Smooth muscle cell (in vitro differentiated cells): ENCODE data around the gene CLIC2. TPM values are rescaled to one million over a fixed set of nuclear protein-coding genes. Genes with fewer than 3 reads are reported as not detected.
"Not testable (repeated sequence)": the region's sequence is repeated elsewhere in the genome, so short reads cannot be mapped to it uniquely, and the experiment has no call there.

Source experiments
- DNase-seq: peaks from one replicate; lab custom pipeline; 2025; ENCODE audit not compliant: unreplicated experiment; lab: John Stamatoyannopoulos, UW
- H2AFZ ChIP-seq: fragments of 200-600 bp; sonication (generic); 2 replicates; pipeline ENCODE4 v1.6.0; 2016; ENCODE audit warnings: antibody characterized with exemption, low read depth, mild to moderate bottlenecking
- H3F3A ChIP-seq: fragments of 200-600 bp; sonication (generic); 2 replicates; pipeline ENCODE4 v1.6.0; 2017; ENCODE audit warnings: antibody characterized with exemption, low read depth
- H3K27ac ChIP-seq: fragments of 200-600 bp; sonication (generic); 2 replicates; pipeline ENCODE4 v1.5.1; 2016; ENCODE audit warnings: low read depth, mild to moderate bottlenecking
- H3K27me3 ChIP-seq: fragments of 200-600 bp; sonication (generic); 2 replicates; pipeline ENCODE4 v1.6.1; 2016; ENCODE audit warnings: low read depth, mild to moderate bottlenecking
- H3K36me3 ChIP-seq: fragments of 200-600 bp; sonication (generic); 2 replicates; pipeline ENCODE4 v1.5.1; 2016; ENCODE audit warnings: low read depth
- H3K4me1 ChIP-seq: fragments of 200-600 bp; sonication (generic); 2 replicates; pipeline ENCODE4 v1.5.1; 2016; ENCODE audit warnings: low read depth
- H3K4me2 ChIP-seq: fragments of 200-600 bp; sonication (generic); 2 replicates; pipeline ENCODE4 v1.6.0; 2016; ENCODE audit warnings: mild to moderate bottlenecking
- H3K4me3 ChIP-seq: fragments of 200-600 bp; sonication (generic); 2 replicates; pipeline ENCODE4 v1.5.1; 2016; ENCODE audit warnings: mild to moderate bottlenecking
- H3K79me2 ChIP-seq: fragments of 200-600 bp; sonication (generic); 2 replicates; pipeline ENCODE4 v1.6.0; 2016; ENCODE audit warnings: low read depth, mild to moderate bottlenecking
- H3K9ac ChIP-seq: fragments of 200-600 bp; sonication (generic); 2 replicates; pipeline ENCODE4 v1.6.0; 2016; ENCODE audit warnings: low read depth
- H3K9me3 ChIP-seq: fragments of 200-600 bp; sonication (generic); replicated peaks from 2 replicates; pipeline ENCODE4 v1.5.1; 2016; ENCODE audit warnings: low read depth
- H4K20me1 ChIP-seq: fragments of 200-600 bp; sonication (generic); 2 replicates; pipeline ENCODE4 v1.6.0; 2016; ENCODE audit warnings: low read depth
- WGBS: methylation state at CpG from one replicate; pipeline ENCODE4 v1.1.7; 2016; ENCODE audit warnings: low lambda C conversion rate; 5-methylcytosine and 5-hydroxymethylcytosine counted together
- polyA plus RNA-seq: library from polyadenylated mRNA; unstranded; fragments of >200 nt; fragmentation: Nextera tagmentation; extraction: Ambion mirVana; gene quantifications from 2 replicates; pipeline ENCODE4 v1.2.1, GENCODE V29; 2016
- total RNA-seq: library from RNA; depleted of rRNA; stranded (reverse); fragments of >200 nt; gene quantifications from 2 replicates; pipeline ENCODE4 v1.2.3, GENCODE V29; 2014
- TF ChIP-seq, protein P1 (sequence below): fragments of 200-600 bp; sonication (generic); IDR thresholded peaks from 2 replicates; pipeline ENCODE4 v1.5.1; 2017; ENCODE audit warnings: borderline replicate concordance, mild to moderate bottlenecking, antibody characterized with exemption; ENCODE audit not compliant: insufficient read depth, poor library complexity, severe bottlenecking

The CLIC2 gene
- total and polyA plus RNA-seq, 2 experiments from 2014 or later = 0.22 to 0.33 TPM

GRCh38 chrX:155345689-155346088 is 11.3 kb upstream of the CLIC2 start:
- not testable (repeated sequence) for H3K4me3 ChIP-seq, H3K79me2 ChIP-seq, H3K9me3 ChIP-seq, H2AFZ ChIP-seq, H3F3A ChIP-seq, H3K27ac ChIP-seq, H3K4me2 ChIP-seq, H3K27me3 ChIP-seq, H3K4me1 ChIP-seq, H4K20me1 ChIP-seq, H3K9ac ChIP-seq, DNase-seq, H3K36me3 ChIP-seq
- no CpG with 5 or more reads among the region's 1 CpG for WGBS

DNA sequence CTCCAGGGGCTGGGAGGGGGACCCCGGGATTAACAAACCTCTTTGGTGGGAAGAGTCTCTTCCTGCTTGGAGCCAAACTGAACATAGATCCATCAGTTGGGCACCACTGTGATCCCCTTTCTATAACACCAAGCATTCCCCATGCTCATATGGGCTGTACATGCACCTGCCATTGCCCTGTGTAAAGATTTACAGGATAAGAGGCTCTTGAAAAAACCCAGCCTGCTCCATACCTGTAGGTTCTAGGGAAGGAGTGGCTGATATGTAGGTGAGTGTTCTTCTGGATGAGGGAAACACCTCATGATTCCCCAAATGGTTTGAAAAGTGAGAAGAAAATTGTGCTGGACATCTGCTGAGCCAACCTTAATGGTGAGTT is 911 bp upstream of the CLIC2 start:
- H3K27me3 ChIP-seq, H3K4me1 ChIP-seq, H2AFZ ChIP-seq, H3K9me3 ChIP-seq, H3K4me2 ChIP-seq, DNase-seq, H3K36me3 ChIP-seq, H3K79me2 ChIP-seq, H4K20me1 ChIP-seq, H3K9ac ChIP-seq, H3F3A ChIP-seq, H3K27ac ChIP-seq, H3K4me3 ChIP-seq: not testable (repeated sequence)
- WGBS = 62% methylated on average over 1 of the region's 1 CpG

GRCh38 chrX:155333544-155334100 is 792 bp downstream of the CLIC2 start:
- Histone ChIP-seq H4K20me1 (no peaks in the 10 kb centered on the region), H3K4me3 (no peak overlapping the region), H3K27me3 (no peaks in the 10 kb centered on the region), H3K36me3 (no peaks in the 10 kb centered on the region), H3K4me1 (no peaks in the 10 kb centered on the region), H3F3A (no peaks in the 10 kb centered on the region), H3K27ac (no peak overlapping the region), H2AFZ (no peak overlapping the region), H3K4me2 (no peak overlapping the region), H3K9me3 (no peaks in the 10 kb centered on the region), H3K9ac (no peak overlapping the region), H3K79me2 (no peaks in the 10 kb centered on the region)
- WGBS = 79% methylated on average over 2 of the region's 2 CpGs
- TF ChIP-seq, protein P1, sequence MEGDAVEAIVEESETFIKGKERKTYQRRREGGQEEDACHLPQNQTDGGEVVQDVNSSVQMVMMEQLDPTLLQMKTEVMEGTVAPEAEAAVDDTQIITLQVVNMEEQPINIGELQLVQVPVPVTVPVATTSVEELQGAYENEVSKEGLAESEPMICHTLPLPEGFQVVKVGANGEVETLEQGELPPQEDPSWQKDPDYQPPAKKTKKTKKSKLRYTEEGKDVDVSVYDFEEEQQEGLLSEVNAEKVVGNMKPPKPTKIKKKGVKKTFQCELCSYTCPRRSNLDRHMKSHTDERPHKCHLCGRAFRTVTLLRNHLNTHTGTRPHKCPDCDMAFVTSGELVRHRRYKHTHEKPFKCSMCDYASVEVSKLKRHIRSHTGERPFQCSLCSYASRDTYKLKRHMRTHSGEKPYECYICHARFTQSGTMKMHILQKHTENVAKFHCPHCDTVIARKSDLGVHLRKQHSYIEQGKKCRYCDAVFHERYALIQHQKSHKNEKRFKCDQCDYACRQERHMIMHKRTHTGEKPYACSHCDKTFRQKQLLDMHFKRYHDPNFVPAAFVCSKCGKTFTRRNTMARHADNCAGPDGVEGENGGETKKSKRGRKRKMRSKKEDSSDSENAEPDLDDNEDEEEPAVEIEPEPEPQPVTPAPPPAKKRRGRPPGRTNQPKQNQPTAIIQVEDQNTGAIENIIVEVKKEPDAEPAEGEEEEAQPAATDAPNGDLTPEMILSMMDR = no peak
- no peak for DNase-seq

- H3K4me2 ChIP-seq = no peak overlapping the region
- no peak overlapping the region for H3K4me3 ChIP-seq
- H3K9ac ChIP-seq = no peak overlapping the region
- H3K36me3 ChIP-seq = no peaks in the 10 kb centered on the region
- H3K27me3 ChIP-seq = no peaks in the 10 kb centered on the region
- H3K4me1 ChIP-seq = no peaks in the 10 kb centered on the region
- no peak for DNase-seq
- no peak overlapping the region for H3K27ac ChIP-seq
- 51% methylated on average over 2 of the region's 2 CpGs for WGBS
- no peaks in the 10 kb centered on the region for H3K9me3 ChIP-seq
- TF ChIP-seq, protein P1 = no peak
- no peaks in the 10 kb centered on the region for H4K20me1 ChIP-seq
- no peaks in the 10 kb centered on the region for H3F3A ChIP-seq
- H2AFZ ChIP-seq = no peak overlapping the region
- no peaks in the 10 kb centered on the region for H3K79me2 ChIP-seq
These were observed 3.4 kb downstream of the CLIC2 start for GRCh38 chrX:155330992-155331391.

DNA sequence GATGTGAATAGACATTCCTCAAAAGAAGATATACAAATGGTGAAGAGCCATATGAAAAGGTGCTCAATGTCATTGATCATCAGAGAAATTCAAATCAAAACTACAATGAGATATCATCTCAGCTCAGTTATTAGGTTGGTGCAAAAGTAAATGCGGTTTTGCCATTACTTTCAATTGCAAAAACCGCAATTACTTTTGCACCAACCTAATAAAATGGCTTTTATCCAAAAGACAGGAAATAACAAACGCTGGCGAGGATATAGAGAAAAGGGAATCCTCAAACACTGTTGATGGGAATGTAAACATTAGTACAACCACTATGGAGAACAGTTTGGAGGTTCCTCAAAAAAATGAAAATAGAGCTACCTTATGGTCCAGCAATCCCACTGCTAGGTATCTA is 5.1 kb downstream of the CLIC2 start:
- H3K4me1 ChIP-seq = no peaks in the 10 kb centered on the region
- H3K9ac ChIP-seq = no peak overlapping the region
- WGBS = 71% methylated on average over 4 of the region's 4 CpGs
- no peaks in the 10 kb centered on the region for H4K20me1 ChIP-seq
- H3K4me2 ChIP-seq = no peak overlapping the region
- H3K27me3 ChIP-seq = no peaks in the 10 kb centered on the region
- no peaks in the 10 kb centered on the region for H3K79me2 ChIP-seq
- H3K36me3 ChIP-seq = no peaks in the 10 kb centered on the region
- no peak for DNase-seq
- no peaks in the 10 kb centered on the region for H3K9me3 ChIP-seq
- H3K27ac ChIP-seq = no peak overlapping the region
- H3K4me3 ChIP-seq = no peak overlapping the region
- no peaks in the 10 kb centered on the region for H3F3A ChIP-seq
- TF ChIP-seq, protein P1 = no peak
- no peak overlapping the region for H2AFZ ChIP-seq
